UCSD-AML1 (cell line): ENCODE measurements around the gene GSE1.

ENCODE experiments used
- DNase-seq: peaks from one replicate; lab custom pipeline; 2025; ENCODE audit not compliant: unreplicated experiment; lab: John Stamatoyannopoulos, UW

The GSE1 gene

GRCh38 chr16:85695196-85696128 is 82.3 kb downstream of the GSE1 start:
- DNase-seq = no peak

- DNase-seq = no peak
Measured at GRCh38 chr16:85696781-85697180, 83.7 kb downstream of the GSE1 start.

- no peak for DNase-seq
Measured at GRCh38 chr16:85697431-85697830, 84.3 kb downstream of the GSE1 start.

GRCh38 chr16:85698459-85698891 is 85.4 kb downstream of the GSE1 start:
- DNase-seq = no peak

- no peak for DNase-seq
Measured at GRCh38 chr16:85698935-85699558, 85.9 kb downstream of the GSE1 start.

- DNase-seq = no peak
Measured at GRCh38 chr16:85699628-85700027, 86.5 kb downstream of the GSE1 start.

GRCh38 chr16:85704011-85704410 is 90.9 kb downstream of the GSE1 start:
- no peak for DNase-seq

- DNase-seq = no peak
Measured at GRCh38 chr16:85704900-85705846, 92.1 kb downstream of the GSE1 start.

GRCh38 chr16:85706449-85707034 is 93.4 kb downstream of the GSE1 start:
- no peak for DNase-seq

- DNase-seq = no peak
Measured at GRCh38 chr16:85707528-85708095, 94.5 kb downstream of the GSE1 start.

- no peak for DNase-seq
Measured at GRCh38 chr16:85708338-85708737, 95.2 kb downstream of the GSE1 start.

GRCh38 chr16:85709766-85710585 is 96.9 kb downstream of the GSE1 start:
- no peak for DNase-seq

GRCh38 chr16:85710732-85711131 is 97.6 kb downstream of the GSE1 start:
- DNase-seq = no peak

- DNase-seq = no peak
Measured at GRCh38 chr16:85711982-85712587, 99.0 kb downstream of the GSE1 start.

GRCh38 chr16:85712801-85713200 is 99.7 kb downstream of the GSE1 start:
- DNase-seq = no peak

- DNase-seq = no peak
Measured at GRCh38 chr16:85715169-85716021, 102.3 kb downstream of the GSE1 start.

GRCh38 chr16:85716022-85716679 is 103.0 kb downstream of the GSE1 start:
- no peak for DNase-seq

- no peak for DNase-seq
Measured at GRCh38 chr16:85716680-85717038, 103.5 kb downstream of the GSE1 start.
